HCT116 (cell line): ENCODE results near the gene RTL1. TPM values are rescaled to one million over a fixed set of nuclear protein-coding genes. Genes with fewer than 3 reads are reported as not detected.

ENCODE experiments used
- EGR1 ChIP-seq: IDR thresholded peaks from 2 replicates; pipeline ENCODE4 v1.6.1; 2012; ENCODE audit warnings: low read depth
- EZH2 ChIP-seq: fragments of 200-600 bp; sonication (generic); IDR thresholded peaks from 2 replicates; pipeline ENCODE4 v1.6.1; 2017; ENCODE audit warnings: antibody characterized with exemption, mixed run types
- FOSL1 ChIP-seq: IDR thresholded peaks from 2 replicates; pipeline ENCODE4 v1.6.1; 2012; ENCODE audit warnings: low read depth
- MAX ChIP-seq: IDR thresholded peaks from 2 replicates; pipeline ENCODE4 v1.6.1; 2012
- REST ChIP-seq: IDR thresholded peaks from 2 replicates; pipeline ENCODE4 v1.6.1; 2012; ENCODE audit warnings: low read depth
- SIN3A ChIP-seq: IDR thresholded peaks from 2 replicates; pipeline ENCODE4 v1.6.1; 2012; ENCODE audit warnings: low read depth
- SP1 ChIP-seq: IDR thresholded peaks from 2 replicates; pipeline ENCODE4 v1.6.1; 2012; ENCODE audit warnings: low read depth
- total RNA-seq: library from RNA; stranded (reverse); gene quantifications from one replicate; pipeline ENCODE4 v1.2.1, GENCODE V29; 2021; ENCODE audit not compliant: unreplicated experiment
- TF ChIP-seq, protein P1 (sequence below): IDR thresholded peaks from 2 replicates; pipeline ENCODE4 v1.6.1; 2011; ENCODE audit warnings: mild to moderate bottlenecking, low read length, moderate library complexity; ENCODE audit not compliant: insufficient replicate concordance; ENCODE audit errors: extremely low read depth

RTL1 gene
- total RNA-seq, 1 experiment from 2014 or later, result not detected

- TF ChIP-seq REST (no peak), MAX (no peak), EGR1 (no peak), SIN3A (no peak), FOSL1 (no peak), SP1 (no peak), EZH2 (no peak)
- TF ChIP-seq, protein P1, sequence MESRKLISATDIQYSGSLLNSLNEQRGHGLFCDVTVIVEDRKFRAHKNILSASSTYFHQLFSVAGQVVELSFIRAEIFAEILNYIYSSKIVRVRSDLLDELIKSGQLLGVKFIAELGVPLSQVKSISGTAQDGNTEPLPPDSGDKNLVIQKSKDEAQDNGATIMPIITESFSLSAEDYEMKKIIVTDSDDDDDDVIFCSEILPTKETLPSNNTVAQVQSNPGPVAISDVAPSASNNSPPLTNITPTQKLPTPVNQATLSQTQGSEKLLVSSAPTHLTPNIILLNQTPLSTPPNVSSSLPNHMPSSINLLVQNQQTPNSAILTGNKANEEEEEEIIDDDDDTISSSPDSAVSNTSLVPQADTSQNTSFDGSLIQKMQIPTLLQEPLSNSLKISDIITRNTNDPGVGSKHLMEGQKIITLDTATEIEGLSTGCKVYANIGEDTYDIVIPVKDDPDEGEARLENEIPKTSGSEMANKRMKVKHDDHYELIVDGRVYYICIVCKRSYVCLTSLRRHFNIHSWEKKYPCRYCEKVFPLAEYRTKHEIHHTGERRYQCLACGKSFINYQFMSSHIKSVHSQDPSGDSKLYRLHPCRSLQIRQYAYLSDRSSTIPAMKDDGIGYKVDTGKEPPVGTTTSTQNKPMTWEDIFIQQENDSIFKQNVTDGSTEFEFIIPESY, result no peak
These were observed 12.5 kb downstream of the RTL1 start (continued) for GRCh38 chr14:100891051-100891450.
